Globus pallidus (tissue), 1 donor: ENCODE measurements around the gene SNED1.

Source experiments
- DNase-seq: peaks from one replicate; pipeline ENCODE4 v3.0.0-alpha.2; 2015; ENCODE audit warnings: low spot score

The SNED1 gene

GRCh38 chr2:241068942-241069810 lies 70.8 kb downstream of the SNED1 start:
- no peak for DNase-seq

- no peak for DNase-seq
These were observed 71.4 kb downstream of the SNED1 start for GRCh38 chr2:241069821-241070281.

- no peak for DNase-seq
These were observed 71.9 kb downstream of the SNED1 start for GRCh38 chr2:241070361-241070760.

GRCh38 chr2:241070811-241071676 lies 72.6 kb downstream of the SNED1 start:
- no peak for DNase-seq

GRCh38 chr2:241071677-241072111 lies 73.3 kb downstream of the SNED1 start:
- no peak for DNase-seq

- no peak for DNase-seq
These were observed 73.7 kb downstream of the SNED1 start for GRCh38 chr2:241072151-241072550.

GRCh38 chr2:241072553-241073165 lies 74.2 kb downstream of the SNED1 start:
- DNase-seq = no peak

GRCh38 chr2:241073166-241074064 lies 75.0 kb downstream of the SNED1 start:
- no peak for DNase-seq

- DNase-seq = no peak
These were observed 75.8 kb downstream of the SNED1 start for GRCh38 chr2:241074065-241074818.

- no peak for DNase-seq
These were observed 76.6 kb downstream of the SNED1 start for GRCh38 chr2:241074901-241075540.

GRCh38 chr2:241080405-241081189 lies 82.2 kb downstream of the SNED1 start:
- no peak for DNase-seq

GRCh38 chr2:241081190-241081642 lies 82.8 kb downstream of the SNED1 start:
- no peak for DNase-seq

- DNase-seq = no peak
These were observed 83.4 kb downstream of the SNED1 start for GRCh38 chr2:241081643-241082340.

GRCh38 chr2:241082341-241083090 lies 84.1 kb downstream of the SNED1 start:
- DNase-seq = no peak

GRCh38 chr2:241083091-241083415 lies 84.6 kb downstream of the SNED1 start:
- no peak for DNase-seq

- DNase-seq = no peak
These were observed 86.5 kb downstream of the SNED1 start for GRCh38 chr2:241084856-241085444.
